NOMO-1 (cell line): ENCODE data around the gene FOXP3.

Experiments used
- DNase-seq, 2 experiments: peaks; one replicate each; lab custom pipeline; 2025; ENCODE audit not compliant: unreplicated experiment in 2 of 2; lab: John Stamatoyannopoulos, UW

Gene FOXP3

DNA sequence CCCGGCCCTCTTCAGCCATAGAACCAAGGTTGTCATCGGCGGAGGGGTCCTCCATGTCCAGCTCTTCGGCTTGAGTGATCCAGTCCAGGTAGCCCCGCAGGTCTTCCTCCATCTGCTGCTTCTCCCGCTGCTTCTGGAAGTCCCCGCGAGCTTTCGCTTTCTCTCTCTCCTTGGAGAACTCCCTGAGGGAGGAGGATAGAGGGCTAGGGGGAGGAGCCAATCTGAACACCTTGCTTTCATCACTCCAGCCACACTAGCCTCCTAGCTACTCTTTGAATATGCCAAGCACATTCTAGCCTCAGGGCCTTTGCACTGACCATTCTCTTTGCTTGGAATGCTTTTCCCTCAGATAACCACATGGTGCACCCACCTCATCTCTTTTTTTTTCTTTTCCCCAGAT is 37.6 kb downstream of the FOXP3 start:
- DNase-seq, result no peak

DNA sequence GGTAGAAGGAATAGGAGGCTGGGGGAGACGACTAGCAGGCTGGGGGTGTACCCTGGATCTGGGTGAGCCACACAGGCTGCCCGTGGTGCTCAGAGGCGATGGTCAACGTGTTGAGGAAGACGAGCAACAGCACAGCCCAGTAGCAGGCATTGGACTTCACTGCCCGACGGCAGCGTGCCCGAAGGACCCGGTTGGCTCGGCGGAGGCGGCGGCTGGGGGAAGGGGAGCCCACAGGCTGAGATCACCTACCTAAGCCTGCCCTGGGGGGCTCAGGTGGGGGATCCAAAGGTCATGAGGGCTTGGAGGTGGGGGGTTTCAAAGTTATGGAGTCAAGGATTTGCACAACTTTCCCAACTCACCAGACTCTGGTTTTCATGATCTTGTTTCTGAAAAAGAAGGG is 38.7 kb downstream of the FOXP3 start:
- DNase-seq, result no peak

DNA sequence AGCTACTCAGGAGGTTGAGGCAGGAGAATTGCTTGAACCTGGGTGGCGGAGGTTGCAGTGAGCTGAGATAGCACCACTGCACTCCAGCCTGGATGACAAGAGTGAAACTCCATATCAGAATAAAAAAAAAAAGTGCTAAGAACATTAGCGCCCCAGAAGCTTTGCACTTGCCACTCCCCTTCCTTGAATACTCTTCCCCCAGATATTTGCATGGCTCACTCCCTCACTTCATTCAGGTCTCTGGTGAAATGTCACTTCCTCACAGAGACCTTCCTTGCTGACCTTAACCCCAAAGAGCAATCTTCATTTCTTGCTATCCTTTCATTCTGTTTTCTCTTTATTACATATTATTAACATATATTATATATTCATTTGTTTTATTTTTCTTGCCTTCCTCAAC is 42.6 kb downstream of the FOXP3 start:
- DNase-seq, result no peak

DNA sequence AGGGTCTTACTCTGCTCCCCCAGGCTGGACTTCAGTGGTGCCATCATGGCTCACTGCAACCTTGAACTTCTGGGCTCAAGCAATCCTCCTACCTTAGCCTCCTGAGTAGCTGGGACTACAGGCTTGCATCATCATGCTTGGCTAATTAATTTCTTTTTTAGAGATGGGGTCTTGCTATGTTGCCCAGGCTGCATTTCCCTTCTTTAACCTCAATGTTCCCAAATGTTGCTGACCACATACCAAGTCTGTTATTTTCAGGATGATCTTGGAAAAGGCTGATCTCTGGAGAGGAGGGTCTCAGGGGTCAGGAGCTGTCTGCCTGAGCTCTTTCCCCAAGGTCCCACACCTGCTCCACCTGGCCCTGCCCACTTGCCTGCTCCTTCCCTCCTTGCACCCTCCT is 44.4 kb downstream of the FOXP3 start:
- DNase-seq, result no peak

DNA sequence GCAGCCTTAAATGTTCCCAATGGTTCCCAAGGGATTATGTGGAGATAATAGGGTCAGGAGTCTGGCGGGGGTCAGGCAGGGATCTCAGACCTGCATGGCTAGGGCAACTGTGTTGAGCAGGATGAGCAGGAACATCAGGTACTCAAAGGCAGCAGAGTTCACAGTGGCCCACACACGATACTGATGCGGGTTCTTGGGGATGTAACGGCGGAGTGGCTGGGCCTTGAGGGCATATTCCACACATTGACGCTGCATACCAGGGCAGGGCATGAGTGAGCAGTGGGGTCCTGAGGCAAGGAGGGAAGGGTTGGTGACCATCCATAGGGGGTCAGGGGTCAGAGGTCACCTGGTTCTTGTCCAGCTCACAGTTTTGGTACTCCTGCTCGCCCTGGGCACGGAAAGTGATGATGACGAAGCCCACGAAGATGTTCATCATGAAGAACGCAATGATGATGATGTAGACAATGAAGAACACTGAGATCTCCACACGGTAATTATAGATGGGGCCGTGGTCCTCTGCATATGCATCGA is 49.4 kb downstream of the FOXP3 start:
- no peak for DNase-seq

DNA sequence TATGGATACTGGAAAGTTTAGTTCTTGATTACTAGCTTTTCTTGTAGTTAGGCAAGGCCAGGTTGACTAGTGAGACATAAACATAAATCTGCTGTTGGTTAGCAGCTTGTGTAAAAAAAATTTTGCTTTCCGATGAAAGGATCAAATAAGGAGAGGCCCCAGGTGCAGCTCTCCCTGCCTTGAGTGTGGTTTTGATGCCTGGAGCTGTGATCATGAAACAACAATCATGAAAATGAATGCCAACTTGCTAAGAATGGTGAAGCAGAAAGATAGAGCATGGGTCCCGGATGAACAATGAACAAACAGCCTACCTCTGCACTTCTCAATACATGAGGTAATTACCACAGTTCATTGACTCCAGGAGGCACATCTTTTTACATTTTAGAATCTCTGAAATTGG is 50.1 kb downstream of the FOXP3 start:
- no peak for DNase-seq

DNA sequence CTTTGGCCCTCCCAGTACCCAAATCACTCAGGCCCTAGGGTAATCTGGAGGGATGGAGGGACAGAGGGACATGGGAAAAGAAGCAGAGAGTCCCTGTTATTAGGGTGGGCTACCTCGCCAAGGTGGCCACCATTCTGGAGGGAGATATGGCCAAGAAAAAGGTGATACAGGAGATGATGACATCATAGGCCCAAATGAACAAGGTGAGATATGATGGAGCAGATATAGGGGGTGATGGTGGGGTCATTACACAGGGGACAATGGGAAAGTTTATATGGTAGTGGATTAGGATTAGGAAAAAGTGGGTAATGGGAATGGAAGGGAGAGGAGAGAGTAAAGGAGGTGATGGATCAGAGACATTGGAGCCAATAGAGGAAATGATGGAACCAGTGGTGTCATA is 51.6 kb downstream of the FOXP3 start:
- DNase-seq, result no peak

DNA sequence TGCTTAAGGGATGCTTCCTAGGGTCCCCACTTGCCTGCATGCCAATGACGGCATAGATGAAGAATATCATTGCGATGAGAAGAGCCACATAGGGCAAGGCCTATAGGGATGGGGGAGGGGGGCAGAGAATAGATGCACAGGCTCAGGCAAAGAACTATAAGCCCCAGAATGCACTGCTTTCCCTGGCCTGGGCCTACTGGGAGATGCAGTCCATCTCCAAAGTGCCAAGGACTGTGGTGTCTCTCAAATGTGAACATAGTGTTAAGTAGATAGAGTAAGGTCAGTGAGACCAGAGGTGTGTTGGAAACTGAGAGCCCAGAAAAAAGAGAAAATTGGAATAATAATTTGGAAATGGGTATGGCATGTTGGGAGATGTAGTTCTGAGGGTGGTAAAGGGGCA is 52.3 kb downstream of the FOXP3 start:
- DNase-seq, result no peak

DNA sequence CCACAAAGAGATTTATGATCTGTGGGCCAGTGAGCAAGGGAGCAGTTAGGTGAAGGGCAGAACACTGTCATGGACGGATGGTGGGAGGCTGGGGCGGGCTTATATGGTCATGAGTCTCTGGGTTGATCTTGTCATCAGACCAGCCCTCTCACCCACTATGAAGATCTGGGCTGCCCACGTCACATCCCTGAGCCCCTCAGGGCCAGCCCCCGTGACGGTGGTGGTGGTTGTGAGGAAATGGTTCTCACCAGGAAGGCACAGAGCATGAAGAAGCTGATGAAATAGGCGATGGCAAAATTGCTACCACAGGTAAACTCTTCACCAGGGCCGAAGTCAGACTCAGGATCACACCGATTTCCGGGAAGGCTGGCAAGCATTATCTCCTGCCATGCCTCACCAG is 53.4 kb downstream of the FOXP3 start:
- no peak for DNase-seq

DNA sequence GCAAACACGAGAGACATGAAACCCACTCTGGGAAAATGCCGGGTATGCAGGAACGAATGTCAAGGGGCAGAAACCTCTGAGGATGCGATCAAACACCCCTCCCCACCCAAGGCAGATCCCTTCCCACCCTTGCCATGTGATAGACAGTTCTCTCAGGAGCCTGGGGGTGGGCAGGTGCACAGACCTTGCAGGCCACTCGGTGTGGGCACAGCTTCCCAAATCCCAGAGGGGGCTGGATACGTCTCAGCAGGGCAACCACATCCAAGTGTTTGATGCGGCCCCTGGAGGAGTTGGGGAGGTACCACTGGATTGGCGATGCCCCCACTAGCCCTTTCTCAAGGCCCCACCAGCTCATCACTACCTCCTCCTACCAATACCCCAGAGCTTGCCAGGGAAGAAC is 54.1 kb downstream of the FOXP3 start:
- no peak for DNase-seq

DNA sequence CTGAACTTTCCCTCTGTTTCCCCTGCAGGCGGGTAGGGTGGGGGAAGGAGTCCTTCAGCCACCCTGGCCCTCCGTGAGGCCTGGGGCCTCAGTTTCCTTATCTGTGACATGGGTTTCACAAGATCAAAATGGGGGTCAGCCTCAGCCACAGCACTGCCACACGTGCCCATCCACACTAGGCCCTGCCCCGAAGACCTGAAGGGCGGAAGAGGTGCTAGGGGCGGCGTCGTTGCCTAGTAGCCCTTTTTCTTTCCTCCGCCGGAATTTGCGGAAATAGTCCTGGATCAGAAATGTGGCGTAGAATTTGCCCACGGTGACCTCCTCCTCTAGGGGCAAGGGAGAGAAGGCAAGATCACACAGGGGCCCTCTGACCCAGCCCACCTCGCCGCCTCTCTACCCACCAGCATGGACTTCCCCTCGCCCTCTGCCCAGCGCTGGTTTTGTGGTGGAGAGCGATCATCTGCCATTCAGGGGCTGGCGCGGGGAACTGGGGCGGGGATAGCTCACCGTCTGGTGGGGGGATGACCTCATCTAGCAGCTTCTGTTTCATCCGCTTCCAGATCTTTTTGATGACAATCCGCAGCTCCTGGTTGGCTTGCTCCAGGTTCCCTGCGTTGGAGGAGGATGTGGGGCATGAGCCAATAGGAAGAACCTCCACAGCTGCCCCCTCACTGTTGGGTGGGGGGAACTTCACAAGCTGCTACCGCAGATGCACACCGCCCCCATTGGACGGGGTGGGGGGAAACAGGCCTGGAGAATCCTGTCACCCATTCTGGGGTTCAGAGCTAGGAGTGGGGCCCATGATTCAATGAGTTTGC is 54.9 kb downstream of the FOXP3 start:
- DNase-seq, result no peak

DNA sequence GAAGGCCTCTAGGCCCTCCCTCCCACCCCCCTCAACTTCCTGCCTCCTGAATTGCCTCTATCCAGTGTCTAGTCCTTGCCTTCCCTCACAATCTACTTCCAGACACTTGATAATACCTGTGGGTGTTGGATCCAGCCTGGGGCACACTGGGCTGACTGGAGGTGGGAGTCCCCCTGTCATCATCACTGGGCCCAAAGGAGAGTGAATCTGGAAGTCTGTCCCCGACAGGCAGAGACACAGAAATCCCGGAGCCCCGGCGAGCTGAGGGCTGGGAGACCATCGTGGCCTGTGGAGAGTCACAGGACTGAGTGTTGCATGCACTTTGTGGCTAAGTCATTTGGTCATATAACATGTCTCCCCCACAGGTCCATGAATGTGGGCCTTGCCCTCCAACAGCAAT is 56.1 kb downstream of the FOXP3 start:
- no peak for DNase-seq

DNA sequence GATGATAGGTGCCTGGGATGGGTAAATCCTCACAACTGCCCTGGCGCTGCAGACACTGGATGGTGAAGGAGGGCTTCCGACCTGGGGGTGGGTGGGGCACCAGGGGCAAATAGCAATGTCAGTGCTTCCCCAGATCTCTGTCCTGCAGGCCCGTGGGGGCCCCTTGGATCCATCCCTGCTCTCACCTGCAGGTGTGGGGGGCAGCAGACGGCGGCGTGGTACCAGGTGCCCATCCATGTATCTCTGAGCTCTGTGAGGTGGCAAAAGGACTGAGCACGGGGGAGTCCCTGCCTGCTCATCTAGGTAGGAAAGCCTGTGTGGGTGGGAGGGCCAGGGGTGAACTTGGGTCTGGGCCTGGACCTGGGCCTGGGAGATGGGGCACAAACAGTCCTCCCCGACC is 58.0 kb downstream of the FOXP3 start:
- no peak for DNase-seq

DNA sequence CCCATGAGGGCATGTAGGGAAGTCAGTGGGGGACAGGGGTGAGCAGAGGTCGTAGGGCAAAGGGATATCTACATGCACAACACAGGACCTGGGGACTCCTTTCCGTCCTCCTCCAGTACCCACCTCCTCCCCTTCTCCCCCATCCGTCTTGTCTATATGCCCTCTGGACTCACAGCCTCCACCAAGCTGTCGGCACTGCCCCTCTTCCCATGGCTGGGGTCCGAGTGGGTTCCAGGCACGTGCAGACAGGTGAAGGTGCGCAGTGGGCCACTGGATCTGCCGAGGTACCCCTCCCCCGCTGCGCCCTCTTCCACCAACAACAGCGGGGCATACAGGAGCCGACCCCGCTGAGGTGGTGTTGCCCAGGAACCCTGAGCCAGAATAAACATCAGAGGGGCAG is 59.1 kb downstream of the FOXP3 start:
- no peak for DNase-seq

DNA sequence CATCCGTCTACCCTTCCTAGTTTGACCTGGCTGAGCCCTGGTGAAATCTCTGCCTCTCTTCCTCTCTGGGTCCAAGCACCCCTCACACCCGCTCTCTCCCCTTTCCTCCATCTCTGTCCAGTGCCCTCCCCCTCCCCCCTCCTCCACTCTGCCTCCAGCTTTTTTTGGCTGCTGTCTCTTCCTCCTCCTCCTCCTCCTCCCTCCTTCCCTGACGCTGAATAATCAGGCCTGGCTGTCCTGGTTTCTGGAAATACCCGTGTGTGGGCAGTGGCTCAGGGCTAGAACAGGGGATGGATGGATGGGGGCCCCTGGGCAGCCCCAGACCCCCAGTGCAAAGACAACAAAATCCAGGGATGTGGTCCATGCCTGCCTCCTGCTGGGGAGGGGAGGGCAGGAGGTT is 59.8 kb downstream of the FOXP3 start:
- DNase-seq, result no peak

DNA sequence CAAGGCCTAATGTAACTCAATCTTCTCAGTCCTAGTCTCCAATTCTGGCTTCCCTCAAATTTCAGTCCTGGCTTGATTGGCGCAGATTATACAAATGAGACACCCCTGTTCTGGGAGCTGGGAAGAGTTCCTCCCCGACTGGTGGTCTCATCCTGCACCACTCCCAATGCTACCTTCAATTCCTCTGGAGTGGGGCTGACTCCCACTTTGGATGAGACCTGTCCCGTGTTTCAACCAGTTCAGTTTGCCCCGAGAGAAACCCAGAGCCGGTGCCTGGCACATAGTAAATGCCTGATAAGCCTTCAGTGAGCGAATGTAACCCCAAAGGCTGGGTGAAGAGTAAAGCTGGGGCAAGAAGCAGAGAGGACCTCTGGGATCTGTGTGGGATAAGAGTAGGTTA is 60.5 kb downstream of the FOXP3 start:
- DNase-seq, result no peak

DNA sequence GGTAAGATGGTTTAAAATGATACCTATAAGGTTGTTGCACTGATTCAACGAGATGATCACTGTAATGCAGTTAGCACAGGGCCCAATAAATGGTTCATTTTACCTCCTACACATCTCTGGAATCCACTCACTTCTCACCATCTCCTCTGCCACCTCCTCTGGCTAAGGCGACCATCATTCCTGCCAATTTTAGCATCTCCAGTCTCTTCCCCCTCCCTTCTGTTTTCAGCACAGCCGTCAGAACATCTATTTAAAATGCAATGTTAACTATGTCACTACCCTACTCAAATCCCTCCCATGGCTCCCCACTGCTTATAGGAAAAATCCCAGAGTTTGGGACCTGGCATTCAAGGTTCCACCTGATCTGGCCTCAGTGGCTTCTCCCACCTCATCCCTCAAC is 61.0 kb downstream of the FOXP3 start:
- no peak for DNase-seq

DNA sequence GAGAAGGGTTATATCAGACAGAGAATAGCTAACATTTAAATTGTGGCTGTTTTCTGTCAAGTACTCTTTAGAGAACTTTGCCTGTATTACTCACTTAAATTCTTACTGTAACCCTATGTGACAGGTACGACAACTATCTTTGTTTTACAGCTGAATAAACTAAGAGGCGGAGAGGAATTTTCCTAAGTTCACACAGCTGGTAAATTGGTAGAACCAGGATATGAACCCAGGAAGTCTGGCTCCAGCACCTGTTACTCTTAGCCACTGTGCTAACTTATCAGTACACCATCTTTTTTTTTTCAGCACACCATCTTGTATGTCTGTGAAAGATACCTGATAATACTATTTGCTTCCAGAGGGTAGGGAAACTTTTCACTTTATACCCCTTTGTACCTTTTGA is 62.5 kb downstream of the FOXP3 start:
- DNase-seq, result no peak
